Smooth muscle cell (in vitro differentiated cells): ENCODE measurements around the gene BSG. TPM values are rescaled to one million over a fixed set of nuclear protein-coding genes. Genes with fewer than 3 reads are reported as not detected.
A peak's percentile ranks its signal among the peaks of the same experiment; 100 is the strongest.

Experiments used
- DNase-seq: peaks from one replicate; lab custom pipeline; 2025; ENCODE audit not compliant: unreplicated experiment; lab: John Stamatoyannopoulos, UW
- H2AFZ ChIP-seq: fragments of 200-600 bp; sonication (generic); 2 replicates; pipeline ENCODE4 v1.6.0; 2016; ENCODE audit warnings: antibody characterized with exemption, low read depth, mild to moderate bottlenecking
- H3F3A ChIP-seq: fragments of 200-600 bp; sonication (generic); 2 replicates; pipeline ENCODE4 v1.6.0; 2017; ENCODE audit warnings: antibody characterized with exemption, low read depth
- H3K27ac ChIP-seq: fragments of 200-600 bp; sonication (generic); 2 replicates; pipeline ENCODE4 v1.5.1; 2016; ENCODE audit warnings: low read depth, mild to moderate bottlenecking
- H3K27me3 ChIP-seq: fragments of 200-600 bp; sonication (generic); 2 replicates; pipeline ENCODE4 v1.6.1; 2016; ENCODE audit warnings: low read depth, mild to moderate bottlenecking
- H3K36me3 ChIP-seq: fragments of 200-600 bp; sonication (generic); 2 replicates; pipeline ENCODE4 v1.5.1; 2016; ENCODE audit warnings: low read depth
- H3K4me1 ChIP-seq: fragments of 200-600 bp; sonication (generic); 2 replicates; pipeline ENCODE4 v1.5.1; 2016; ENCODE audit warnings: low read depth
- H3K4me2 ChIP-seq: fragments of 200-600 bp; sonication (generic); 2 replicates; pipeline ENCODE4 v1.6.0; 2016; ENCODE audit warnings: mild to moderate bottlenecking
- H3K4me3 ChIP-seq: fragments of 200-600 bp; sonication (generic); 2 replicates; pipeline ENCODE4 v1.5.1; 2016; ENCODE audit warnings: mild to moderate bottlenecking
- H3K79me2 ChIP-seq: fragments of 200-600 bp; sonication (generic); 2 replicates; pipeline ENCODE4 v1.6.0; 2016; ENCODE audit warnings: low read depth, mild to moderate bottlenecking
- H3K9ac ChIP-seq: fragments of 200-600 bp; sonication (generic); 2 replicates; pipeline ENCODE4 v1.6.0; 2016; ENCODE audit warnings: low read depth
- H3K9me3 ChIP-seq: fragments of 200-600 bp; sonication (generic); replicated peaks from 2 replicates; pipeline ENCODE4 v1.5.1; 2016; ENCODE audit warnings: low read depth
- H4K20me1 ChIP-seq: fragments of 200-600 bp; sonication (generic); 2 replicates; pipeline ENCODE4 v1.6.0; 2016; ENCODE audit warnings: low read depth
- WGBS: methylation state at CpG from one replicate; pipeline ENCODE4 v1.1.7; 2016; ENCODE audit warnings: low lambda C conversion rate; 5-methylcytosine and 5-hydroxymethylcytosine counted together
- polyA plus RNA-seq: library from polyadenylated mRNA; unstranded; fragments of >200 nt; fragmentation: Nextera tagmentation; extraction: Ambion mirVana; gene quantifications from 2 replicates; pipeline ENCODE4 v1.2.1, GENCODE V29; 2016
- total RNA-seq: library from RNA; depleted of rRNA; stranded (reverse); fragments of >200 nt; gene quantifications from 2 replicates; pipeline ENCODE4 v1.2.3, GENCODE V29; 2014
- TF ChIP-seq, protein P1 (sequence below): fragments of 200-600 bp; sonication (generic); IDR thresholded peaks from 2 replicates; pipeline ENCODE4 v1.5.1; 2017; ENCODE audit warnings: borderline replicate concordance, mild to moderate bottlenecking, antibody characterized with exemption; ENCODE audit not compliant: insufficient read depth, poor library complexity, severe bottlenecking

BSG gene
- total and polyA plus RNA-seq, 2 experiments from 2014 or later = 431 to 1,057 TPM

DNA sequence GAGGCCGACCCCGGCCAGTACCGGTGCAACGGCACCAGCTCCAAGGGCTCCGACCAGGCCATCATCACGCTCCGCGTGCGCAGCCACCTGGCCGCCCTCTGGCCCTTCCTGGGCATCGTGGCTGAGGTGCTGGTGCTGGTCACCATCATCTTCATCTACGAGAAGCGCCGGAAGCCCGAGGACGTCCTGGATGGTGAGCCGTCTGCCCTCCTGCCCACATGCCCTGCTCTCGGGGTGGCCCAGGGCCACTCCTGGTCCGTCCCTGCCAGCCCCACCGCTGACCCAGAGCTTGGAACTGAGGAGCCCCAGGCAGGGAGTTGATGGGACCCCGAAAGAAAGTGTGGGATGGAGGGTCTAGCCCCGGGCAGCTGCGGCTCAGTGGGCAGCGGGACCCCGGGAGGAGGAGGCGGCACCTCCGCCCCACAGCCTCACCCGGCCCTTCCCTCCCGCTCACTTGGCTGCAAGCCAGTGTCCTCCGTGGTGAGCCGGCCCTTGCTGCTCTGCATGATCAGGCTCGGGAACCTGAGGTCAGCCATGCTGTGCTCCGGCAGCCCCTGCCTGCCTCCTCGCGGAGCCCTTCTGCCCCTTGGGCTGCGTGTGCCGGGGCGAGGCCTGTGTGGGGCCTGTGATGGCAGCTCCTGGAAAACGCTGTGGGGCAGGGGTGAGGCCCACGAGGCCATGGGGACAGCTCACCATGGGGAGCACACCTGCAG is 9.2 kb downstream of the BSG start:
- Histone ChIP-seq H3K4me3 (no peak overlapping the region), H3K79me2 (peaks cover 40% of the 10 kb centered on the region), H3K27ac (no peak overlapping the region), H4K20me1 (peaks cover 81% of the 10 kb centered on the region), H3F3A (no peaks in the 10 kb centered on the region), H3K4me1 (no peaks in the 10 kb centered on the region), H3K9me3 (no peaks in the 10 kb centered on the region), H2AFZ (no peak overlapping the region), H3K4me2 (no peak overlapping the region), H3K27me3 (no peaks in the 10 kb centered on the region), H3K36me3 (no peaks in the 10 kb centered on the region), H3K9ac (no peak overlapping the region)
- WGBS = 94% methylated on average over 40 of the region's 40 CpGs
- no peak for DNase-seq
- TF ChIP-seq, protein P1, sequence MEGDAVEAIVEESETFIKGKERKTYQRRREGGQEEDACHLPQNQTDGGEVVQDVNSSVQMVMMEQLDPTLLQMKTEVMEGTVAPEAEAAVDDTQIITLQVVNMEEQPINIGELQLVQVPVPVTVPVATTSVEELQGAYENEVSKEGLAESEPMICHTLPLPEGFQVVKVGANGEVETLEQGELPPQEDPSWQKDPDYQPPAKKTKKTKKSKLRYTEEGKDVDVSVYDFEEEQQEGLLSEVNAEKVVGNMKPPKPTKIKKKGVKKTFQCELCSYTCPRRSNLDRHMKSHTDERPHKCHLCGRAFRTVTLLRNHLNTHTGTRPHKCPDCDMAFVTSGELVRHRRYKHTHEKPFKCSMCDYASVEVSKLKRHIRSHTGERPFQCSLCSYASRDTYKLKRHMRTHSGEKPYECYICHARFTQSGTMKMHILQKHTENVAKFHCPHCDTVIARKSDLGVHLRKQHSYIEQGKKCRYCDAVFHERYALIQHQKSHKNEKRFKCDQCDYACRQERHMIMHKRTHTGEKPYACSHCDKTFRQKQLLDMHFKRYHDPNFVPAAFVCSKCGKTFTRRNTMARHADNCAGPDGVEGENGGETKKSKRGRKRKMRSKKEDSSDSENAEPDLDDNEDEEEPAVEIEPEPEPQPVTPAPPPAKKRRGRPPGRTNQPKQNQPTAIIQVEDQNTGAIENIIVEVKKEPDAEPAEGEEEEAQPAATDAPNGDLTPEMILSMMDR = no peak

DNA sequence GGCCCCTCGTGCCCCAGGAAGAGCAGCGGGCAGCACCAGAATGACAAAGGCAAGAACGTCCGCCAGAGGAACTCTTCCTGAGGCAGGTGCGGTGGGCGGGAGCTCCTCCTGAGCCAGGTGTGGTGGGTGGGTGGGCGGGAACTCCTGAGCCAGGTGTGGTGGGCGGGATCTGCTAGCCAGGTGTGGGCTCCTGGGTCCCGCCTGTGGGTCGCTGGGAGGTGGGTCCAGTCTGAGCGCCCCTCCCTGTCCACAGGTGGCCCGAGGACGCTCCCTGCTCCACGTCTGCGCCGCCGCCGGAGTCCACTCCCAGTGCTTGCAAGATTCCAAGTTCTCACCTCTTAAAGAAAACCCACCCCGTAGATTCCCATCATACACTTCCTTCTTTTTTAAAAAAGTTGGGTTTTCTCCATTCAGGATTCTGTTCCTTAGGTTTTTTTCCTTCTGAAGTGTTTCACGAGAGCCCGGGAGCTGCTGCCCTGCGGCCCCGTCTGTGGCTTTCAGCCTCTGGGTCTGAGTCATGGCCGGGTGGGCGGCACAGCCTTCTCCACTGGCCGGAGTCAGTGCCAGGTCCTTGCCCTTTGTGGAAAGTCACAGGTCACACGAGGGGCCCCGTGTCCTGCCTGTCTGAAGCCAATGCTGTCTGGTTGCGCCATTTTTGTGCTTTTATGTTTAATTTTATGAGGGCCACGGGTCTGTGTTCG is 10.3 kb downstream of the BSG start:
- 67% methylated on average over 30 of the region's 31 CpGs for WGBS
- H4K20me1 ChIP-seq = peaks cover 70% of the 10 kb centered on the region
- H3K4me1 ChIP-seq = no peaks in the 10 kb centered on the region
- H3K27ac ChIP-seq = peak overlapping the region; percentile 33
- TF ChIP-seq, protein P1 = no peak
- H3K27me3 ChIP-seq = no peaks in the 10 kb centered on the region
- H3K36me3 ChIP-seq = no peaks in the 10 kb centered on the region
- DNase-seq = no peak
- no peak overlapping the region for H3K4me2 ChIP-seq
- H3K79me2 ChIP-seq = peaks cover 29% of the 10 kb centered on the region
- H3K4me3 ChIP-seq = no peak overlapping the region
- no peaks in the 10 kb centered on the region for H3F3A ChIP-seq
- no peak overlapping the region for H2AFZ ChIP-seq
- no peak overlapping the region for H3K9ac ChIP-seq
- H3K9me3 ChIP-seq = no peaks in the 10 kb centered on the region

DNA sequence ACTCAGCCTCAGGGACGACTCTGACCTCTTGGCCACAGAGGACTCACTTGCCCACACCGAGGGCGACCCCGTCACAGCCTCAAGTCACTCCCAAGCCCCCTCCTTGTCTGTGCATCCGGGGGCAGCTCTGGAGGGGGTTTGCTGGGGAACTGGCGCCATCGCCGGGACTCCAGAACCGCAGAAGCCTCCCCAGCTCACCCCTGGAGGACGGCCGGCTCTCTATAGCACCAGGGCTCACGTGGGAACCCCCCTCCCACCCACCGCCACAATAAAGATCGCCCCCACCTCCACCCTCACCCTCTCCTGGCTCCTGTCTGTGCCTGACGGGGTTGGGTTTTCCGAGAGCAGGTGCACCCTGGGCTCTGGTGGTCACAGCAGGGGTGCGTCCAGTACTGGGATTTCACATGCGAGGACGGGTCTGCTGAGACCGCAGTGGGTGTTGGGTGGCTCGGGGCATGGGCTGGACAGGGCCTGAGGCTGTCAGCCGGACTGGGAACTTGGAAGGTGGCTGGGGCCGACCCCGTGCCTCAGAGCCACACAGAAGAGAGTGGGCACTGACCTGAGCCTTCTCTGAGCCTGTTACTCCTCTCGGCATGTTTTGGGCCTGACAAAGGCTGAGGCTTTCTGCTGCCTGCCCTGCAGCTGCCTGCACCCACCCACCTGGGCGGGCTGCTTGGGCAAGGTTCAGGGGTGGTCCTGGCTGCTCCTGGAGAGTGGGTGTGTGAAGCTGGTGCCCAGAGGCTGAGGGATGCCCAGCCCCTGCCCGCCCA is 11.0 kb downstream of the BSG start:
- WGBS = 91% methylated on average over 27 of the region's 27 CpGs

More for the DNA sequence above, 11.0 kb downstream of the BSG start:
- no peak overlapping the region for H3K4me2 ChIP-seq
- H2AFZ ChIP-seq = no peak overlapping the region
- peaks cover 5% of the 10 kb centered on the region for H3K27me3 ChIP-seq
- TF ChIP-seq, protein P1 = no peak
- peaks cover 22% of the 10 kb centered on the region for H3K79me2 ChIP-seq
- no peak overlapping the region for H3K9ac ChIP-seq
- no peaks in the 10 kb centered on the region for H3K4me1 ChIP-seq
- DNase-seq = no peak
- peak overlapping the region; percentile 33 for H3K27ac ChIP-seq
- no peak overlapping the region for H3K4me3 ChIP-seq
- H3K9me3 ChIP-seq = no peaks in the 10 kb centered on the region
- no peaks in the 10 kb centered on the region for H3F3A ChIP-seq
- peaks cover 63% of the 10 kb centered on the region for H4K20me1 ChIP-seq
- no peaks in the 10 kb centered on the region for H3K36me3 ChIP-seq
